ENCODE data around the gene RAC2. TPM values are rescaled to one million over a fixed set of nuclear protein-coding genes. Genes with fewer than 3 reads are reported as not detected.

RAC2 gene
- total and polyA plus RNA-seq, 2 of the 8 experiments (the other 6 are each of a cell fraction or from before 2014, with no cell fraction given) = 2.3 to 4.3 TPM

- TF ChIP-seq CHD7 (IDR thresholded peaks at IDR 0.05; ENCODE audit: insufficient replicate concordance, low read length) (no peak), SP4 (IDR thresholded peaks at IDR 0.05; ENCODE audit: low read length) (no peak), TEAD4 (IDR thresholded peaks at IDR 0.05; ENCODE audit: low read depth, low read length) (no peak), CTBP2 (IDR thresholded peaks at IDR 0.05; ENCODE audit: borderline replicate concordance, insufficient read depth, insufficient read length, low read length) (no peak), MAFK (IDR thresholded peaks at IDR 0.05; ENCODE audit: low read depth, low read length) (no peak), HDAC2 (IDR thresholded peaks at IDR 0.05; ENCODE audit: borderline replicate concordance in 1 of 2, low read depth in 2 of 2, low read length in 2 of 2) (no peak), CBX5 (IDR thresholded peaks at IDR 0.05; ENCODE audit: low read depth, low read length) (no peak), POLR2A (IDR thresholded peaks at IDR 0.05; ENCODE audit: control extremely low read depth in 1 of 2, low read depth in 2 of 2, low read length in 2 of 2) (no peak)
These were observed 59.1 kb downstream of the RAC2 start (continued) for GRCh38 chr22:37184816-37185541.
